GM21447 (cell line): ENCODE data around the gene SLC4A9.
"Not testable (repeated sequence)": the region's sequence is repeated elsewhere in the genome, so short reads cannot be mapped to it uniquely, and the experiment has no call there.

Experiments used
- ATAC-seq: cut with Tn5 transposase; IDR thresholded peaks from one replicate; pipeline ENCODE4 v1.9.1; 2021; ENCODE audit not compliant: unreplicated experiment

The SLC4A9 gene

GRCh38 chr5:140337880-140338279, 22.1 kb upstream of the SLC4A9 start:
- ATAC-seq = no peak

- ATAC-seq = no peak
Observed at GRCh38 chr5:140338336-140338735, 21.7 kb upstream of the SLC4A9 start.

GRCh38 chr5:140338908-140339307, 21.1 kb upstream of the SLC4A9 start:
- no peak for ATAC-seq

GRCh38 chr5:140339636-140340035, 20.4 kb upstream of the SLC4A9 start:
- no peak for ATAC-seq

- no peak for ATAC-seq
Observed at GRCh38 chr5:140340605-140341121, 19.3 kb upstream of the SLC4A9 start.

- ATAC-seq = no peak
Observed at GRCh38 chr5:140341591-140341990, 18.4 kb upstream of the SLC4A9 start.

- ATAC-seq = no peak
Observed at GRCh38 chr5:140342287-140342686, 17.7 kb upstream of the SLC4A9 start.

- no peak for ATAC-seq
Observed at GRCh38 chr5:140342896-140343295, 17.1 kb upstream of the SLC4A9 start.

- not testable (repeated sequence) for ATAC-seq
Observed at GRCh38 chr5:140343849-140344248, 16.1 kb upstream of the SLC4A9 start.

GRCh38 chr5:140344683-140345423, 15.1 kb upstream of the SLC4A9 start:
- ATAC-seq = no peak

GRCh38 chr5:140345919-140346347, 14.1 kb upstream of the SLC4A9 start:
- no peak for ATAC-seq

GRCh38 chr5:140346348-140347221, 13.4 kb upstream of the SLC4A9 start, which contains the start of gene HBEGF:
Gene HBEGF (minus strand): TSS chr5:140346603. CDS start chr5:140346328, 275 bp downstream.
- ATAC-seq = peak; percentile 74

GRCh38 chr5:140347360-140347759, 12.6 kb upstream of the SLC4A9 start:
- ATAC-seq = no peak

GRCh38 chr5:140348104-140348503, 11.9 kb upstream of the SLC4A9 start:
- no peak for ATAC-seq

GRCh38 chr5:140349244-140349643, 10.8 kb upstream of the SLC4A9 start:
- no peak for ATAC-seq

GRCh38 chr5:140351609-140352334, 8.2 kb upstream of the SLC4A9 start:
- ATAC-seq = peak; percentile 48

- no peak for ATAC-seq
Observed at GRCh38 chr5:140355546-140355945, 4.4 kb upstream of the SLC4A9 start.

- peak; percentile 38 for ATAC-seq
Observed at GRCh38 chr5:140356853-140357725, 2.9 kb upstream of the SLC4A9 start.

GRCh38 chr5:140357726-140358093, 2.3 kb upstream of the SLC4A9 start:
- ATAC-seq = peak; percentile 90

- ATAC-seq = no peak
Observed at GRCh38 chr5:140358738-140359310, 1.2 kb upstream of the SLC4A9 start.
